Adipocyte (in vitro differentiated cells): ENCODE data around the gene TPK1.
"Not testable (repeated sequence)": the region's sequence is repeated elsewhere in the genome, so short reads cannot be mapped to it uniquely, and the experiment has no call there.

Experiments used
- DNase-seq: peaks from one replicate; pipeline ENCODE4 v3.0.0-alpha.2; 2015; ENCODE audit warnings: low read depth
- H3K27me3 ChIP-seq: replicated peaks from 2 replicates; pipeline ENCODE4 v1.7.0; 2013; ENCODE audit warnings: mild to moderate bottlenecking, low read length, moderate library complexity; ENCODE audit not compliant: control insufficient read depth, insufficient read depth
- H3K36me3 ChIP-seq: 2 replicates; pipeline ENCODE4 v1.7.0; 2013; ENCODE audit warnings: low read length, mild to moderate bottlenecking, moderate library complexity; ENCODE audit not compliant: control insufficient read depth, insufficient read depth, severe bottlenecking
- H3K4me1 ChIP-seq: 2 replicates; pipeline ENCODE4 v1.7.0; 2013; ENCODE audit warnings: mild to moderate bottlenecking, low read length, moderate library complexity; ENCODE audit not compliant: control insufficient read depth, insufficient read depth
- H3K4me3 ChIP-seq: 2 replicates; pipeline ENCODE4 v1.7.0; 2013; ENCODE audit warnings: mild to moderate bottlenecking, low read length, moderate library complexity
- H3K9ac ChIP-seq: 2 replicates; pipeline ENCODE4 v1.7.0; 2013; ENCODE audit warnings: mild to moderate bottlenecking, low read length, moderate library complexity
- H3K9me3 ChIP-seq: 2 replicates; pipeline ENCODE4 v1.7.0; 2013; ENCODE audit warnings: mild to moderate bottlenecking, low read length, moderate library complexity; ENCODE audit not compliant: control insufficient read depth

TPK1 gene

GRCh38 chr7:144822223-144822622, 13.6 kb downstream of the TPK1 start:
- Histone ChIP-seq H3K27me3 (no peaks in the 10 kb centered on the region), H3K4me3 (no peak overlapping the region), H3K36me3 (no peaks in the 10 kb centered on the region), H3K9me3 (no peaks in the 10 kb centered on the region), H3K4me1 (peaks cover 23% of the 10 kb centered on the region), H3K9ac (no peak overlapping the region)
- DNase-seq, result no peak

DNA sequence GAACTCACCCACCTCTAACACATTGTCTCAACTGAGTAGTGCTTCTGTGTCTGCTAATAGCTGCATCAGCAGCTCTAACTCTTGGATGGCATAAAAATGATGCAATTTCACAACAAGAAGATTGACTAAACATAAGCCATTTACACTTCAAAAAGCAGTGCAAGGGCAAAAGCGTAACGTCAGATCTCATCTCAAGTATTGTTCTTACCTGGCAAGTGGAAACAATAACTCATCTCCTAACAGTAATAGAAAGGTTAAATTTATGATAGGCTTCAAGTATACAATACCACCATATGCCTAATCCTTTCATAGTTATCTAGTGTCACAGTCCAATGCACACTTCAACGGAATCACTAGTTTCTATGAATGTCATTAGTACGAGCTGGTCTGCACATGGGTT, 14.8 kb downstream of the TPK1 start:
- Histone ChIP-seq H3K4me3 (no peak overlapping the region), H3K9me3 (no peaks in the 10 kb centered on the region), H3K27me3 (no peaks in the 10 kb centered on the region), H3K4me1 (peaks cover 16% of the 10 kb centered on the region), H3K9ac (no peak overlapping the region), H3K36me3 (no peaks in the 10 kb centered on the region)
- no peak for DNase-seq

DNA sequence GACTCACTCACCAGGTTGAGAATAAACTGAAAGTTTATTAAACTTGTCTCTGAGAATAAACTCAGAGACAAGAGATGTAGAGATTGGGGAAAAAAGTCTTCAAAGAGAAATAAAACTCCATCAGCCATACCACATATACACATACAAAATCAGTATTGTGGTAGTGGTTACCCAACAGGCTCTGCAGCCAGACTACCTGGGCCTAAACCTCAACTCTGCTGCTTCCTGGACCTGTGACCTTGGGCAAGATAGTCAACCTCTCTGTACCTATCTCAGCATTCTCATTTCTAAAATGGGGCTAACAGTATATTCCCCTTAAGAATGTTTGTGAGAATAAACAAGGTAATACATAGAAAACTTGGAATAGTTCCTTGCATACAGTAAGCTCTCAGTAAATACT, 15.3 kb downstream of the TPK1 start:
- Histone ChIP-seq H3K4me3 (no peak overlapping the region), H3K27me3 (no peaks in the 10 kb centered on the region), H3K9me3 (no peaks in the 10 kb centered on the region), H3K4me1 (peaks cover 12% of the 10 kb centered on the region), H3K36me3 (no peaks in the 10 kb centered on the region), H3K9ac (no peak overlapping the region)
- no peak for DNase-seq

- Histone ChIP-seq H3K27me3 (no peaks in the 10 kb centered on the region), H3K9ac (no peak overlapping the region), H3K4me3 (no peak overlapping the region), H3K36me3 (no peaks in the 10 kb centered on the region), H3K9me3 (no peaks in the 10 kb centered on the region), H3K4me1 (peaks cover 8% of the 10 kb centered on the region)
- DNase-seq, result no peak
Observed at GRCh38 chr7:144819566-144819965, 16.3 kb downstream of the TPK1 start.

DNA sequence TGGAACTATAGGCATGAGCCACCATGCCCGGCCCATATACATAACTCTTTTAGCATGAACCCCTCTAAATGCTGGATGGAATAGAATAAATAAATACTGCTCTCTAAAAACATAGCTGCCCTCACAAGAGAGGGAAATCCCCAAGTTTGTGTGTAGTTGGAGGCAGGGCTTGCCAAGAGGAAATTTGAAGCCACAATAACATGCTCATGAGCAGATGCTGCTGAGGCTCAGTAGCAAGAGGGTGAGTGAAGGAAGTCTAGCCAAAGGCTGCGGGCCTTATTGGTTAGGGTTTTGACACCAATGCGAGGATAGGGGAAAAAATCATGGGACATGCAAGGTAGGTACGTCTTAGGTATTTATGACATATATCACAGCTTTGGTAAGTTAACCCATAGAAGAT, 17.3 kb downstream of the TPK1 start:
- H3K36me3 ChIP-seq, result no peaks in the 10 kb centered on the region
- H3K9me3 ChIP-seq, result no peaks in the 10 kb centered on the region
- H3K9ac ChIP-seq, result no peak overlapping the region
- DNase-seq, result peak; percentile 51
- H3K4me1 ChIP-seq, result no peaks in the 10 kb centered on the region
- H3K27me3 ChIP-seq, result no peaks in the 10 kb centered on the region
- H3K4me3 ChIP-seq, result no peak overlapping the region

GRCh38 chr7:144817001-144817400, 18.9 kb downstream of the TPK1 start:
- no peak overlapping the region for H3K9ac ChIP-seq
- no peaks in the 10 kb centered on the region for H3K9me3 ChIP-seq

DNA sequence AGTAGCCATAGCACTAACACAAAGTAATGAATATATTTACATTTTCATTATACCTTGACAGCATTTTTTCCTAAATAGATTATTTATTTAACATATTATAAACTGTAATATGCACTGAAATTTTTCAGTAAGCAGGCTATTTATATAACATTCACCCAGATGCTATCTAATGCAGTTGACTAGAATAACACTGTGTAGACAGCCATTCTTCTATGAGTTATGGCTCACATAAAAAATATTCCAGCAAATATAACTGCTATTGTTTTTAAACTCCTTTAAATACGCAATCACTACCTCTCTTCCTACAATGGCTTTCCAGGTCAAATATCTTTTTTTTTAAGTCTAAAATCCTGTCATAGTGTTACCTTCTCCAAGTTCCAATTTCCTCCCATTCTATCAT, 21.6 kb downstream of the TPK1 start:
- Histone ChIP-seq H3K36me3 (no peaks in the 10 kb centered on the region), H3K9ac (no peak overlapping the region), H3K9me3 (no peaks in the 10 kb centered on the region), H3K27me3 (no peaks in the 10 kb centered on the region), H3K4me1 (no peaks in the 10 kb centered on the region), H3K4me3 (no peak overlapping the region)
- DNase-seq, result no peak

More at GRCh38 chr7:144817001-144817400, 18.9 kb downstream of the TPK1 start:
- Histone ChIP-seq H3K36me3 (no peaks in the 10 kb centered on the region), H3K4me1 (no peaks in the 10 kb centered on the region), H3K4me3 (no peak overlapping the region), H3K27me3 (no peaks in the 10 kb centered on the region)
- DNase-seq, result no peak

- H3K36me3 ChIP-seq, result no peaks in the 10 kb centered on the region
- H3K9ac ChIP-seq, result no peak overlapping the region
- H3K4me1 ChIP-seq, result no peaks in the 10 kb centered on the region
- H3K27me3 ChIP-seq, result no peaks in the 10 kb centered on the region
- H3K9me3 ChIP-seq, result no peaks in the 10 kb centered on the region
- no peak for DNase-seq
- no peak overlapping the region for H3K4me3 ChIP-seq
Observed at GRCh38 chr7:144812379-144813283, 23.2 kb downstream of the TPK1 start.

GRCh38 chr7:144805627-144806239, 30.1 kb downstream of the TPK1 start:
- H3K36me3 ChIP-seq, result no peaks in the 10 kb centered on the region

GRCh38 chr7:144800678-144801436, 35.0 kb downstream of the TPK1 start:
- not testable (repeated sequence) for DNase-seq, H3K36me3 ChIP-seq, H3K4me1 ChIP-seq, H3K27me3 ChIP-seq, H3K9ac ChIP-seq, H3K4me3 ChIP-seq, H3K9me3 ChIP-seq

More at GRCh38 chr7:144805627-144806239, 30.1 kb downstream of the TPK1 start:
- no peaks in the 10 kb centered on the region for H3K4me1 ChIP-seq
- H3K4me3 ChIP-seq, result no peak overlapping the region
- H3K27me3 ChIP-seq, result no peaks in the 10 kb centered on the region
- H3K9ac ChIP-seq, result no peak overlapping the region
- H3K9me3 ChIP-seq, result no peaks in the 10 kb centered on the region
- DNase-seq, result no peak

GRCh38 chr7:144796919-144797318, 38.9 kb downstream of the TPK1 start:
- no peak overlapping the region for H3K4me3 ChIP-seq
- no peaks in the 10 kb centered on the region for H3K27me3 ChIP-seq
- H3K9me3 ChIP-seq, result peaks cover 4% of the 10 kb centered on the region
- H3K4me1 ChIP-seq, result peaks cover 4% of the 10 kb centered on the region
- H3K36me3 ChIP-seq, result no peaks in the 10 kb centered on the region
- DNase-seq, result no peak
- H3K9ac ChIP-seq, result no peak overlapping the region
